A673 (cell line): Measurements from ENCODE around the gene KCNJ8.

Experiments
- EZH2 ChIP-seq: fragments of 200-600 bp; sonication (generic); IDR thresholded peaks from 2 replicates; pipeline ENCODE4 v1.6.1; 2017; ENCODE audit warnings: borderline replicate concordance, low read depth, mild to moderate bottlenecking, mixed read lengths, antibody characterized with exemption, low read length; ENCODE audit not compliant: poor library complexity, severe bottlenecking
- TF ChIP-seq, protein P1 (sequence below): fragments of 300-800, 200-600 bp; sonication (generic); conservative IDR thresholded peaks from 2 replicates; pipeline ENCODE4 v1.5.1; 2017; ENCODE audit warnings: low read depth, mild to moderate bottlenecking, antibody characterized with exemption, low read length, moderate library complexity, mixed read lengths

DNA sequence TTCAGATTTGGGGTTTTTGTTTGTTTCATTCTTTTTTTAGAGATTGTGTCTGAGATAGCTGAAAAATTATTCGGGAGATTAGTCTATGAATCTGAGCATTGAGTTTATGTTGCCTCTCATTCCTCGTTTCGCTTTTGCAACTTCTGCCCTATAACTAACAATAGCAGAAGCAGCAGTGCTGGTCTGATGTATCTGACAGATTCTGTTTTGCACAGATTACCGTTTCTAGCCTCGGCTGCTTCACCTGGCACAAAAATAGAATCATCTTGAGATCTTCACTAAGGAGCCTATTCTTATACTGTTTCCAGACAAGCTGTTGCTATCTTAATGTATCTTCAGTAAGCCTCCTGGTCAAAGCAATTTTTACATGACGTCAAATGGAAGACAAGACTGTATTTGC is 29.2 kb downstream of the KCNJ8 start:
- no peak for TF ChIP-seq EZH2
- TF ChIP-seq, protein P1, sequence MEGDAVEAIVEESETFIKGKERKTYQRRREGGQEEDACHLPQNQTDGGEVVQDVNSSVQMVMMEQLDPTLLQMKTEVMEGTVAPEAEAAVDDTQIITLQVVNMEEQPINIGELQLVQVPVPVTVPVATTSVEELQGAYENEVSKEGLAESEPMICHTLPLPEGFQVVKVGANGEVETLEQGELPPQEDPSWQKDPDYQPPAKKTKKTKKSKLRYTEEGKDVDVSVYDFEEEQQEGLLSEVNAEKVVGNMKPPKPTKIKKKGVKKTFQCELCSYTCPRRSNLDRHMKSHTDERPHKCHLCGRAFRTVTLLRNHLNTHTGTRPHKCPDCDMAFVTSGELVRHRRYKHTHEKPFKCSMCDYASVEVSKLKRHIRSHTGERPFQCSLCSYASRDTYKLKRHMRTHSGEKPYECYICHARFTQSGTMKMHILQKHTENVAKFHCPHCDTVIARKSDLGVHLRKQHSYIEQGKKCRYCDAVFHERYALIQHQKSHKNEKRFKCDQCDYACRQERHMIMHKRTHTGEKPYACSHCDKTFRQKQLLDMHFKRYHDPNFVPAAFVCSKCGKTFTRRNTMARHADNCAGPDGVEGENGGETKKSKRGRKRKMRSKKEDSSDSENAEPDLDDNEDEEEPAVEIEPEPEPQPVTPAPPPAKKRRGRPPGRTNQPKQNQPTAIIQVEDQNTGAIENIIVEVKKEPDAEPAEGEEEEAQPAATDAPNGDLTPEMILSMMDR = no peak
